Erythroblast (primary cell): ENCODE results near the gene VWA3B.
A peak's percentile ranks its signal among the peaks of the same experiment; 100 is the strongest.

Experiments
- DNase-seq, 2 experiments: peaks; one replicate each; lab custom pipeline; 2025; lab: John Stamatoyannopoulos, UW
- GATA1 ChIP-seq: IDR thresholded peaks from 2 replicates; pipeline ENCODE4 v1.6.1; 2011; ENCODE audit warnings: low read depth, mild to moderate bottlenecking, control low read depth, low read length, moderate library complexity
- POLR2A ChIP-seq: IDR thresholded peaks from 2 replicates; pipeline ENCODE4 v1.6.1; 2011; ENCODE audit warnings: mild to moderate bottlenecking, low read length

The VWA3B gene

DNA sequence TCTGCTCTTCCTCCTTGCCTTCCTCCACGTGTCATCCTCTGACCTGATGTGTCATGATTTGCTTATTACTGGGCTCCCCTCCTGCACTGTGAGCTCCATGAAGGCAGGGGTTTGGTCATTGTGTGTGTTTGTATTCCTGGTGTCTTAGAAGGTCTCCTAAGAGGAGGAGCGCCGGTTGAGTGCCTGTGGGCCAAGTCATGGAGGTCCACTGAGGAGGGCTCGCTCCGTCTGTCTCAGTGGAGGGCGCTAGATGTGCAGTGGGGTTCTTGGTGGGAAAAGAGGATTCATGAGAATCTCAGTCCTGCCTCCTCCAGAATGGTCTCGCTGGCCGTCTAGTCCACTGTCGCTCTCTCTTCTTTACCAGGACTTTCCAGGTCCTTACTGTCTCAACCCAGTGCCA lies 100.2 kb downstream of the VWA3B start:
- DNase-seq, result no peak
- no peak for TF ChIP-seq POLR2A
- TF ChIP-seq GATA1, result no peak

DNA sequence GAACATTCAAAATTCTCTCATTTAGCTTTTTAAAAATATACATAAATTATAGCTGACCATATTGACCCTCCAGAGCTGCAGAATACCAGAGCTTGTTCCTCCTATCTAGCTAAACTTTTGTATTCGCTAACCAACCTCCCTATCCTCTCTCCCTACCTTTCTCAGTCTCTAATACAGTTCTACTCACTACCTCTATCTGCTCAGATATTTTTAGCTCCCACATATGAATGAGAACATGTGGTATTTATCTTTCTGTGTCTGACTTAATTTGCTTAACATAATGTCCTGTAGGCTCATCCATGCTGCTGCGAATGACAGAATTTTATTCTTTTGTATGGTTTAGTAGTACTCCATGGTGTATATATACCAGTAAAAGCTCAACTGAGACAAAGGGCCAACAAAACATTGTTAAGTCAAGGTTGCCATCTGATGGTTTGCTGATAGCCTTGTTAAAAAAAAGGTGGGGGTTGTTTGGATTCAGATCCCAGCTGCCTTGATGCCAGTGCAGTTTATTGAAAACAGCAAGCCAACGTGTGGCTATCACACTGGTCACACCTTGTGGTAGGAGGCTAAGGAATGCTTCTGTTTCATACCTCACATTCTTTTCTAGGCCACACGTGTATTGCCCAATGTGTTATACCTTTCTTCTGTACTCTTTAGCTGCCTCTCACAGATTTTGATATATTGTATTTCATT lies 101.5 kb downstream of the VWA3B start:
- TF ChIP-seq GATA1, result no peak
- TF ChIP-seq POLR2A, result no peak
- no peak for DNase-seq

DNA sequence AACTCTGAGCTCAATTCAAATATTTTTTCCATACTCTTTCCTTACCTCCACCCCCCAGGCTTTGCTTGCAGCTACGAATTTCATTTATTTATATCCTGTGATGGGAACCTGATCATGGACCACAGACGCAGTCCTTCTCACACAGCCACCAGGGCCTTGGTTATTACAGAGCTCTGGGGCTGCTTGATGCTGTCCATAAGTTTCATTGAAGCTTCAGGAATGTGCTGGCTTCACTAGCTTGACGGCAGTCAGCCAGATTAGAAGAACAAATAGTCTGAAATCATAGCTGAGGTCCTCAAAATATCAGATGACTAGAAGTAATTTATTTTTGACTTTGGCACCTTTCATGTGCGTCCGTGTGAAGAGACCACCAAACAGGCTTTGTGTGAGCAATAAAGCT lies 104.9 kb downstream of the VWA3B start:
- TF ChIP-seq GATA1, result no peak
- TF ChIP-seq POLR2A, result no peak
- no peak for DNase-seq

DNA sequence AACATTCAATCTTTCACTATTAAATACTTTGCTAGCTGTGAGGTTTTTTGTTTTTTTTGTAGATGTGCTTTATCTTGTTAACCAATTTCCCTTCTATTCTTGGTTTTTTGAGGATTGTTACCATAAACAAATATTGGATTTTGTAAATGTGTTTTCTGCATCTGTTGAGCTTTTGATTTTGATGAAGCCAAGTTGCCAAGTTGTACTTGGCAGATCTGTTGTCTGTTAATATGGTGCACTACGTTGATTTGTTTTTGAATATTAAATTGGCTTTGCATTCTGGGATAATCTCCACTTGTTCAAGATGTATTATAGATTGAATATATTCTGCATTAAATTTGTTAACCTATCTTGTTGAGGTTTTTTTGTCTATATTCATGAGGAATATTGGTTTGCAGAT lies 114.6 kb downstream of the VWA3B start:
- no peak for DNase-seq
- TF ChIP-seq GATA1, result no peak

DNA sequence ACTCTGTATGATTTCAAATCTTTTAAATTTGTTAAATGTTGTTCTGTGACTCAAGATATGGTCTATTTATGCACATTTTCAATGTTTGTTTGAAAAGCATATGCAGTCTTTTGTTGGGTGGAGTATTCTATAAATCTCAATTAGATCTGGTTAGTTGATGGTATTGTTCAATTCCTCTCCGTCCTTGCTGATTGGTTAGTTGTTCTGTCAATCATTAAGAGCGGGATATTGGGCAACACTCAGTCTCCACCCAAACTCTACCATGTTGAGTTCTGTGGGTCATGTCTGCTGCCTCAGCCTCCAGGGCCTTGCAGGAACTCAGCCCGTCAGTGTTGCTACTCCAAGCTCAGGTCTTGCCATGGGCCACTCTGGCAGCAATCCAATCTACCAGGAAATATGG lies 118.9 kb downstream of the VWA3B start:
- TF ChIP-seq POLR2A, result no peak
- TF ChIP-seq GATA1, result no peak
- peak; percentile 8 to 14 for DNase-seq

DNA sequence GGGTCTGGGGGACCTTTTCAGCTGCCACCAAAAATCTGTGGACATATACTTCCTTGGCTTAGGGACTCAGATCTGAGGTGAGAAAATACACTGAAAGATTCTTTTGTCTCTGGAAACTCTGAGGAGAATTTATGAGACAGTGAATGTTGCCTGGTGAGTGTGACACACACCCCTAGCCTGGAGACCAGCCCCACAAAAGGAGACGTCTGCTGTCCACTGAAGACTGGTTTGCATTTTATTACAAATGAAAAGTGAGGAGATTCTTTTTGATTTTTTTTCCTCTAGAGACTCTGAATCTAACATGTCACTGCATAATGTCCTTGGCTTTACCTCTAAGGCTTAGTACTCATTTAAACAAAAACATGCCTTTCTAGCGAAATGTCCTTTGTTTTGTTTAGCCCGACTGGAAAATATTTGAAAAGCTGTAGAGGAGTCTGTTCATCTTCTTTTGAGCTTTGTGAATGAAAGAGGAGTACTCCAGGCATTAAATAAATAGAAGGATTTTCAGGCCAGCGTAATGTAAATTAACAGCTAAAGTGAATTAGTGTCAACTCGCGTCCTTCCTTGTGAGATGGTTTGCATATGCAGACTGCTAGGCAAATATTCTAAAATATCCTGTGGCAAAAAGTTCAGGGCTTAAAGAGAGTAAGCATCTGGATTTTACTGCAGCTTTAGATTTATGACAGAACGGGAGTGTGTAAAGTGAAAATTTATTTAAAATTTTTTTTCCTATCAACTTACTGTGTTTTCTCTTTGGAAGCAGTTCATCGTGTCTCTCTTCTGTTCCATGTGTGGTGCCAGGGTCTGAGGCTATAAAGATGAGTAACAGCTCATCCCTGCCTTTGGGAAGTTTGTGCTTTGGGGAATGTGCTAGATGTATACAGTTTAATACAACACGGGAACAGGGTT lies 125.4 kb downstream of the VWA3B start:
- no peak for TF ChIP-seq GATA1
- no peak for TF ChIP-seq POLR2A
- DNase-seq, result no peak

DNA sequence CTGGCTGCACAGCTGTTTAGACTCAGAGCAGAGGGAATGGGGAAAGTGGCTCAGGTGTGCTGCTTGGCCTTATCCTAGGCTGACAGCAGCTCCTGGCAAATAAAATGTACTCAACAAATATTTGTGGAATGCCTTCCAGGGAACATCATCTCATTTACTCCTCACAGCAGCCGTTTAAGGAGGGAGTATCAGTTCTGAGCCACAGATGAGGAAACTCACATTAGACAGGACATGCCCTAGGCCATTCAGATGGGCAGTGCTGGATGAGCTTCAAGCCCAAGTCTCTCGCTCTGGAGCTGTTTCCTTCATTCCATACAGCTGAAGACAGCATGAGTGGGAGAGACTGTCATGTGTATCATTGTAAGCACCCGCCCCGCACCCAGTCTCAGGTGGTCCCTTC lies 129.6 kb downstream of the VWA3B start:
- TF ChIP-seq POLR2A (no peak), GATA1 (no peak)
- no peak for DNase-seq

DNA sequence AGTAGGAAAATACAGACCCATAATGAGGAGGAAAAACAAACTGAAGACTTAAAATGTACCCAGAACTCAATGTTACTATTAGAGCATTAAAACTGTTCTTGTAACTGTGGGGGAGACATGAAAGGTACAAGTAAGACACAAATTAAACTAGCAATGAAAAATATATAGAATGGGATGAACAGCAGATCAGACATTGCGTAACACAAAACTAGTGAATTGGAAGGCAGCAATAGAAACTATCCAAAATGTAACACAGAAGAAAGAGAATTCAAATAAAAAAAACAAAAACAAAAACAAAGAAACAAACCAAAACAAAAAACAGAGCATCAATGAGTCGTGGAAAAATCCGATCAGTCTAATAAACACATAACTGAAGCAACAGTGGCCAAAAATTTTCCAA lies 132.2 kb downstream of the VWA3B start:
- DNase-seq, result no peak
- TF ChIP-seq POLR2A, result no peak
- no peak for TF ChIP-seq GATA1

DNA sequence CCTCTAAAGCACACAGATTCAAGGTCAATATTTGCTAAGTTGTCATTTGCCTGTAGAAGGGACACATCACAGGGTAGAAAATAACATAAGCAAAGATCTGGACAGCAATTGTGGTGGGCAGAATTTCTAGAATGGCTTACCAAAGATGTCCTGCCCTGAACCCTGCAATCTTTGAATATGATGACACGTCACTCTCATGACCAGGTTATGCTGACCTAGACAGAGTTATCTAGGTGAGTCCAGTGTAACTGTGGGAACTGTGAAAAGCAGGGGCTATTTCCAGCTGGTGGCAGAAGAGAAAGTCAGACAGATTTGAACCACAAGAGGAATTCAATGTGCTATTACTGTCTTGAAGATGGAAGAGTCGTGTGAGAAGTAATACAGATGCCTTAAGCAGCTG lies 147.0 kb downstream of the VWA3B start:
- TF ChIP-seq GATA1 (no peak), POLR2A (no peak)
- DNase-seq, result no peak

DNA sequence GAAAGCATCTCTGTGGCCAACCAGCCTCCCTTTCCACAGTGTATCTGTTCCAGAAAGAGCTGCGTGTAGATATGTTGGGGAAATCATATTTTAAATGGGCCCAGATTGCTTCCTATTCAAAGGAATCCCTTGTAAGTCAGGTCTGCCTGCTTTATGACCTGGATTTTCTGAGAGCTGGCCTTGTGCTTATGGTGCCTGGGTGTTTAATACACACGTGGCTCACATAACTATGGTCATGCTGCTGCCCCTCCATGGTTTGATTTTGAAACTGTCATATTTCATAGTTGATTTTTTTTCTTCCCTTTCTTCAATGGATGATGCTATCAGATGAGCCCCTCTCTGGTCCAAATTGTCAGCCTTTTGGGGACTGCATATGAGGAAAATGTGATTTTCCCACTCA lies 147.8 kb downstream of the VWA3B start:
- TF ChIP-seq GATA1, result no peak
- TF ChIP-seq POLR2A, result no peak

DNA sequence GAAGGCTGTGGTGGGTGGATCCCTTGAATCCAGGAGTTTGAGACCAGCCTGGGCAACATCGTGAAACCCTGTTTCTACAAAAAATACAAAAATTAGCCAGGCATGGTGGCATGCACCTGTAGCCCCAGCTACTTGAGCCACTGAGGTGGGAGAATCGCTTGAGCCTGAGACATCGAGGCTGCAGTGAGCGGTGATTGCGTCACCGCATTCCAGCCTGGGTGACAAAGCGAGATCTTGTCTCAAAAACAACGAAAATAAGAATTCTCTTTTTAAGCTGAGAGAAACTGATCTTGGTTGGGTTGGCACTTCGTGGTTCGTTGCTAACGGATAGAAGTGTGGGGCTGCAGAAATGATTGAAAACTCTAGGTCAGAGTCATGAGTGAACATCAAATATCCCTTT lies 150.0 kb downstream of the VWA3B start:
- DNase-seq, result no peak
- TF ChIP-seq GATA1 (no peak), POLR2A (no peak)

More for the DNA sequence above, 147.8 kb downstream of the VWA3B start:
- DNase-seq, result no peak

DNA sequence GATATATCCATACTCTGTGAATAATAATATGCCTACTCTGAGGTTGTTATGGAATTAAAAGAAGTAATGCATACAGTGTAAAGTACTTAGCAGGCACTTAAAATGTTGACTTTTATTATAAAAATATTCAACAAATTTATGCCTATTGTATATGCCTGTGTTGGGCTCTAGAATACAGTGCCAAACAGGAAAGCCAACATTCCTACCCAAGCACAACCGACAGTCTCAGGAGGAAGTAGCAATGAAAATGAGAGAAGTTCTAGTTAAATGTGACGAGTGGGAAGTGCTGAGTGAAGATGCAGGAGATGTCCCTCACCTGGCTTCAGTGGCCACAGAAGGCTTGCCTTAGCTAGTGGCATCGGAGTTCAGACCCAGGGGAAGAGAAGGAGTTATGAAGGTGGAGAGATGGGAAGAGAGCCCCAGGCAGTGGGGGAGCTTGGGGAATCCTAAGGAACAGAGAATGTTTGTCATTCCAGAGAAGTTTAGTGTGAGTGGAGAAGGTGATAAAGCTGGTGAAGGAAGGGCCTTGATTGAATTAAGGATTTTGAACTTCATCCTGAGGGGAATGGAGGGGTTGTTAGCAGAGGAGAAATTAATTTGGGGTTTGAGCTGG lies 153.9 kb downstream of the VWA3B start:
- no peak for DNase-seq
- TF ChIP-seq POLR2A, result no peak
- TF ChIP-seq GATA1, result no peak

DNA sequence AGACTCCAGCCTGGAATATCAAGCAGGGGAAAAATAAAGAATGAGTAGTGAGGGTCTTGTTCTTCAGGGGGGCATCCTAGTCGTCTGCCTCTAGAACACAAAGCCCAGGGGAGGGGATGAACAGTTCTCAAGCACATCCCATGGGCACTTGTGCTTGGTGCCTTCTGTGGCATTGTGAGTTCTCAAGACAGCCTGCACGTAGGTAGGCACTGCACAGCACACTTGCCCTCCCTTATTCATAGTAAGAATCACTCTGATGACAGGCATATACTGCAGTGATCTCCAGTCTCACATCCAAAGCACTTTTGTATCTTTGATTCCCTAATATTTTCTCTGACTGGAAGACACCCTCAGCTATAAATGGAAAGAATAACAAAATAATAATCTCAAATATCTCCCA lies 154.6 kb downstream of the VWA3B start:
- no peak for DNase-seq
- TF ChIP-seq GATA1 (no peak), POLR2A (no peak)

DNA sequence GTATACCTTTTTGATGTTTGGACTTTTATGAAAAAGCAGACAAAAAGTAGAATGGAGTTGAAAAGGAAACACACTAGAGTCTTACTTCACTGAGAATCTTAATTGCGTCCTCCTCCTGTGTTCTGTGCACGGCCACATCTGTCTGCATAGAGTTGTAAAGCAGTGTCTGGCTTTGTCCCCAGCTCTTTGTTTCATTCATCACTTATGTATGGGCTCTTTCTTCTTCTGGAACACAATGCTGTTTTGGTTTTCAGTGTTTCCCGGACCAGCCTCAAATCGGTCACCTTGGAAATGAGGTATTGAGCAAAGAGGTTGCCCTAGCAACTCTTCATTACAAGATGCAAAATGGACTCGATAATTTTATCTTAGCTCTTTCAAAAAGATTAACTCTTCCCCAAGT lies 155.0 kb downstream of the VWA3B start:
- no peak for DNase-seq

More for the DNA sequence above, 155.0 kb downstream of the VWA3B start:
- TF ChIP-seq POLR2A (no peak), GATA1 (no peak)
